HepG2 (cell line): ENCODE measurements around the gene TBC1D7. TPM values are rescaled to one million over a fixed set of nuclear protein-coding genes. Genes with fewer than 3 reads are reported as not detected.

Experiments used
- ATAC-seq: fragments of 200-7000 bp; cut with Tn5 transposase; 3 replicates; pipeline ENCODE4 v1.9.1; 2020; ENCODE audit warnings: mild to moderate bottlenecking, moderate library complexity
- BruUV-seq: library from RNA; stranded (reverse); fragments of 400-500 nt; replicated peaks from 2 replicates; lab custom pipeline; 2021; lab: Mats Ljungman, UMichigan
- CTCF ChIA-PET: fragments of 300-600 bp; formaldehyde crosslinking; extraction: SDS; loops from one replicate; lab custom pipeline; 2021; ENCODE audit warnings: low total read pairs, inconsistent platforms, low intra/inter-chr PET ratio; lab: Yijun Ruan, JAX
- POLR2A ChIA-PET: fragments of 350-600 bp; sonication (Branson Sonifier 250); formaldehyde crosslinking; loops from one replicate; lab custom pipeline; 2020; ENCODE audit warnings: antibody characterized with exemption, inconsistent platforms; lab: Yijun Ruan, JAX
- DNase-seq: peaks from one replicate; pipeline ENCODE4 v3.0.0-alpha.2; 2015; ENCODE audit warnings: low spot score
- FAIRE-seq: peaks from 3 replicates; lab custom pipeline; 2011; peaks lifted over from hg19 to GRCh38; lab: Jason Lieb, UNC
- H2AFZ ChIP-seq: one replicate; pipeline ENCODE4 v1.6.1; 2011; ENCODE audit warnings: low read length, inconsistent platforms
- H3K27ac ChIP-seq: fragments of 300-600 bp; 3 replicates; pipeline ENCODE4 v1.8.0; 2011; ENCODE audit warnings: mixed run types, mild to moderate bottlenecking, mixed read lengths, low read length, inconsistent platforms; ENCODE audit not compliant: insufficient read depth; ENCODE audit errors: extremely low read length
- H3K27me3 ChIP-seq, 2 experiments: fragments of 200-600 bp in 1 of 2; 2 replicates in 1 of 2; 3 replicates in 1 of 2; pipeline versions ENCODE4 v1.6.0 to v1.8.0; 2011; ENCODE audit warnings: low read length in 2 of 2, mild to moderate bottlenecking in 2 of 2, moderate library complexity in 2 of 2, inconsistent platforms in 1 of 2; ENCODE audit not compliant: insufficient read depth in 2 of 2, control insufficient read depth in 1 of 2
- H3K36me3 ChIP-seq, 2 experiments: fragments of 200-600 bp in 1 of 2; replicated peaks in 1 of 2; 2 replicates in 1 of 2; 3 replicates in 1 of 2; pipeline versions ENCODE4 v1.5.1 to v1.8.0; 2011; ENCODE audit warnings: low read length in 2 of 2, inconsistent platforms in 1 of 2; ENCODE audit not compliant: insufficient read depth in 2 of 2, control insufficient read depth in 1 of 2
- H3K4me1 ChIP-seq: 2 replicates; pipeline ENCODE4 v1.5.1; 2012; ENCODE audit warnings: low read length, inconsistent platforms; ENCODE audit not compliant: insufficient read depth
- H3K4me2 ChIP-seq: 2 replicates; pipeline ENCODE4 v1.6.0; 2011; ENCODE audit warnings: low read depth, low read length, inconsistent platforms
- H3K4me3 ChIP-seq, 3 experiments: fragments of 200-600 bp in 1 of 3; sonication (generic), shearing (Covaris generic) in 1 of 3; replicated peaks in 1 of 3; 2 replicates each; pipeline ENCODE4 v1.5.1; 2011 to 2016; ENCODE audit warnings: low read length in 3 of 3, inconsistent platforms in 2 of 3, low read depth in 2 of 3, mild to moderate bottlenecking in 2 of 3, control low read depth in 1 of 3, mixed read lengths in 1 of 3; ENCODE audit not compliant: insufficient read depth in 1 of 3
- H3K79me2 ChIP-seq: one replicate; pipeline ENCODE4 v1.6.1; 2011; ENCODE audit warnings: low read length, inconsistent platforms; ENCODE audit not compliant: insufficient read depth
- H3K9ac ChIP-seq: 2 replicates; pipeline ENCODE4 v1.6.0; 2011; ENCODE audit warnings: mild to moderate bottlenecking, low read depth, low read length, inconsistent platforms; ENCODE audit not compliant: insufficient read depth
- H3K9me3 ChIP-seq: 2 replicates; pipeline ENCODE4 v1.5.1; 2012; ENCODE audit warnings: mild to moderate bottlenecking, low read length
- H4K20me1 ChIP-seq: 2 replicates; pipeline ENCODE4 v1.6.0; 2011; ENCODE audit warnings: inconsistent platforms, mild to moderate bottlenecking, low read length, moderate library complexity; ENCODE audit not compliant: insufficient read depth
- ADNP ChIP-seq: sonication (generic); formaldehyde crosslinking; IDR thresholded peaks from 2 replicates; pipeline ENCODE4 v1.4.0; 2020; ENCODE audit warnings: missing genetic modification reagents
- FOXA3 ChIP-seq: IDR thresholded peaks from 2 replicates; pipeline ENCODE4 v1.6.1; 2016; ENCODE audit warnings: missing genetic modification reagents, missing compliant biosample characterization
- NFYB ChIP-seq: sonication (generic); formaldehyde crosslinking; IDR thresholded peaks from 2 replicates; pipeline ENCODE4 v1.4.0; 2020; ENCODE audit warnings: missing genetic modification reagents
- SATB2 ChIP-seq: sonication (generic); formaldehyde crosslinking; IDR thresholded peaks from 2 replicates; pipeline ENCODE4 v1.5.0; 2020; ENCODE audit warnings: missing genetic modification reagents
- SETDB1 ChIP-seq: sonication (generic); formaldehyde crosslinking; IDR thresholded peaks from 2 replicates; pipeline ENCODE4 v1.5.1; 2020; ENCODE audit warnings: missing genetic modification reagents, mild to moderate bottlenecking, borderline replicate concordance
- ZNF768 ChIP-seq: sonication (generic); formaldehyde crosslinking; IDR thresholded peaks from 2 replicates; pipeline ENCODE4 v1.4.0; 2020; ENCODE audit warnings: missing genetic modification reagents
- WGBS: methylation state at CpG from one replicate; pipeline ENCODE4 v1.1.6; 2017; ENCODE audit warnings: low lambda C conversion rate; 5-methylcytosine and 5-hydroxymethylcytosine counted together
- in situ Hi-C: cut with HindIII; loops from 2 replicates; pipeline ENCODE4 v1.10.0; 2017; ENCODE audit warnings: low pct_unique_long_range_greater_than_20kb; ENCODE audit not compliant: extremely low pct_ligation_motif_present
- intact Hi-C: fragments of 100-400 bp; cut with micrococcal nuclease; formaldehyde crosslinking; loops from one replicate; pipeline ENCODE4 v1.10.0; 2022; ENCODE audit not compliant: unreplicated experiment
- polyA plus RNA-seq, 8 experiments: library from polyadenylated mRNA; depleted of rRNA in 3 of 8; stranded (reverse) in 7 of 8; unstranded in 1 of 8; fragments of >200 nt; fragmentation: Illumina TruSeq in 4 of 8; extraction: Trizol in 4 of 8; gene quantifications; 2 replicates each; pipeline versions ENCODE4 v1.2.1 to v1.2.3, GENCODE V29; 2011 to 2016; ENCODE audit warnings: low read depth in 4 of 8, missing spikeins in 1 of 8, mixed read lengths in 1 of 8; ENCODE audit not compliant: insufficient read depth in 1 of 8
- total RNA-seq, 5 experiments: library from RNA; depleted of rRNA; stranded (reverse); fragments of >200 nt; fragmentation: Illumina TruSeq; extraction: Trizol; gene quantifications; 2 replicates each; pipeline ENCODE4 v1.2.3, GENCODE V29; 2016; ENCODE audit warnings: low read depth in 1 of 5

TBC1D7 gene
- total and polyA plus RNA-seq, 2 of the 13 experiments (the other 11 are each of a cell fraction or from before 2014, with no cell fraction given) = 23.3 to 30.8 TPM

- TF ChIP-seq ZNF768 (CRISPR knock-in tag) (no peak), FOXA3 (CRISPR knock-in tag) (no peak), ADNP (CRISPR knock-in tag) (no peak), NFYB (no peak), SETDB1 (no peak)
- BruUV-seq = no TSS peak
- DNase-seq (no peak), FAIRE-seq (no peak), ATAC-seq (no peak)
- Histone ChIP-seq H3K4me2 (no peak overlapping the region), H3K9ac (no peak overlapping the region), H3K27ac (no peak overlapping the region), H3K79me2 (no peaks in the 10 kb centered on the region), H3K4me1 (peaks cover 33% of the 10 kb centered on the region), H3K4me3 (no peak overlapping the region), H3K9me3 (no peaks in the 10 kb centered on the region), H2AFZ (no peak overlapping the region), H3K27me3 (no peaks in the 10 kb centered on the region), H4K20me1 (no peaks in the 10 kb centered on the region), H3K36me3 (peaks cover 29 to 42% of the 10 kb centered on the region in 2 experiments)
- in situ Hi-C loops (no loop called here), intact Hi-C loops (no loop called here)
- POLR2A ChIA-PET = no interaction called here
- 84% methylated on average over 3 of the region's 3 CpGs for WGBS
- CTCF ChIA-PET = no interaction called here
Measured at GRCh38 chr6:13298446-13298845, 29.9 kb downstream of the TBC1D7 start.

DNA sequence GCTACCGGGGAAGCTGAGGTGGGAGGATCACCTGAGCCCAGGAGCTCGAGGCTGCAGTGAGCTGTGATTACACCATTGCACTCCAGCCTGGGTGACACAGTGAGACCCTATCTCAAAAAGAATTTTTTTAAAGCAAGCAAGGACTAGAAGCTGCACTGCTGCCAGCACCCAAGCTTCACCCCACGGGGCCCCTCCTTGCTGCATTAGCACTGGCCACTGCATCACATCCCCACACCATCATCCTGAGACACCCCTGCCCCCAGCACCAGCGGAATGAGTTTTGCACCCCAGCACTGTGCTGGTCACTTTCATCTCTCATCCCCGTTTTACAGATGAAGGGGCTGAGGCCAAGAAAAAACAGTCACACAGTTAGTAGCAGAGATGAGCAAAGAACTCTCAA, 30.9 kb downstream of the TBC1D7 start:
- no TSS peak for BruUV-seq
- ChIA-PET CTCF (no interaction called here), POLR2A (no interaction called here)
- no peak for TF ChIP-seq SATB2 (CRISPR knock-in tag)
- Histone ChIP-seq H3K79me2 (no peaks in the 10 kb centered on the region), H4K20me1 (no peaks in the 10 kb centered on the region), H3K9ac (no peak overlapping the region), H3K27me3 (no peaks in the 10 kb centered on the region), H2AFZ (no peak overlapping the region), H3K27ac (no peak overlapping the region), H3K4me3 (no peak overlapping the region), H3K4me1 (peaks cover 23% of the 10 kb centered on the region), H3K36me3 (peaks cover 29 to 51% of the 10 kb centered on the region in 2 experiments), H3K9me3 (no peaks in the 10 kb centered on the region), H3K4me2 (no peak overlapping the region)
- FAIRE-seq (no peak), DNase-seq (no peak), ATAC-seq (no peak)
- in situ Hi-C loops (no loop called here), intact Hi-C loops (no loop called here)
- WGBS = 100% methylated on average over 4 of the region's 5 CpGs
